HCT116 (cell line): ENCODE measurements around the gene HMGN5. TPM values are rescaled to one million over a fixed set of nuclear protein-coding genes. Genes with fewer than 3 reads are reported as not detected.

Experiments used
- ATAC-seq: fragments of 200-7000 bp; cut with Tn5 transposase; 2 replicates; pipeline ENCODE4 v1.9.1; 2020; ENCODE audit warnings: mild to moderate bottlenecking, moderate library complexity
- BruUV-seq: library from RNA; stranded (reverse); fragments of 400-500 nt; replicated peaks from 2 replicates; lab custom pipeline; 2021; lab: Mats Ljungman, UMichigan
- CTCF ChIA-PET: fragments of 300-600 bp; sonication (Branson Sonifier 250); formaldehyde crosslinking; loops from one replicate; lab custom pipeline; 2021; ENCODE audit warnings: antibody characterized with exemption; lab: Charles Lee
- POLR2A ChIA-PET: fragments of 300-600, 350-600 bp; sonication (Branson Sonifier 250); formaldehyde crosslinking; loops from one replicate; lab custom pipeline; 2021; ENCODE audit warnings: antibody characterized with exemption; lab: Charles Lee
- RAD21 ChIA-PET, 2 experiments: fragments of 300-600 bp; sonication (Branson Sonifier 250); formaldehyde crosslinking; loops; one replicate each; lab custom pipeline; 2023; ENCODE audit warnings: low total read pairs in 2 of 2; ENCODE audit not compliant: uncharacterized antibody in 2 of 2, unreplicated experiment in 2 of 2, low non-redundant PET in 1 of 2; lab: Charles Lee
- DNase-seq: peaks from one replicate; pipeline ENCODE4 v3.0.0-alpha.2; 2010; ENCODE audit warnings: low read depth, low spot score
- H2AFZ ChIP-seq: fragments of 200-600 bp; shearing (Covaris generic), sonication (generic); 2 replicates; pipeline ENCODE4 v1.6.1; 2017; ENCODE audit warnings: low read depth, mixed run types, mixed read lengths, antibody characterized with exemption, low read length; ENCODE audit not compliant: poor library complexity, severe bottlenecking
- H3K27ac ChIP-seq: 2 replicates; pipeline ENCODE4 v1.5.1; 2012; ENCODE audit warnings: low read depth, low read length
- H3K27me3 ChIP-seq: fragments of 200-600 bp; sonication (generic); 2 replicates; pipeline ENCODE4 v1.6.1; 2016; ENCODE audit warnings: mixed run types, low read length, mixed read lengths; ENCODE audit not compliant: insufficient read depth
- H3K36me3 ChIP-seq, 2 experiments: fragments of 200-500 bp in 1 of 2; fragments of 200-600 bp in 1 of 2; sonication (Bioruptor generic) in 1 of 2; sonication (generic) in 1 of 2; 2 replicates each; pipeline versions ENCODE4 v1.5.1 to v1.6.1; 2014 to 2016; ENCODE audit warnings: low read length in 2 of 2, inconsistent platforms in 1 of 2, mixed read lengths in 1 of 2, mixed run types in 1 of 2; ENCODE audit not compliant: insufficient read depth in 2 of 2, control insufficient read depth in 1 of 2
- H3K4me1 ChIP-seq, 2 experiments: fragments of 200-600 bp in 1 of 2; sonication (generic) in 1 of 2; 2 replicates each; pipeline versions ENCODE4 v1.5.1 to v1.6.1; 2012 to 2017; ENCODE audit warnings: low read length in 2 of 2, inconsistent platforms in 1 of 2, mild to moderate bottlenecking in 1 of 2, mixed read lengths in 1 of 2, mixed run types in 1 of 2, moderate library complexity in 1 of 2; ENCODE audit not compliant: insufficient read depth in 2 of 2, control insufficient read depth in 1 of 2
- H3K4me2 ChIP-seq: fragments of 200-600 bp; sonication (generic); 2 replicates; pipeline ENCODE4 v1.6.1; 2017; ENCODE audit warnings: mixed run types, low read length, mixed read lengths
- H3K4me3 ChIP-seq, 2 experiments: fragments of 200-600 bp in 1 of 2; sonication (generic) in 1 of 2; replicated peaks in 1 of 2; 2 replicates each; pipeline ENCODE4 v1.5.1; 2011 to 2016; ENCODE audit warnings: low read length in 2 of 2, control low read depth in 1 of 2, low read depth in 1 of 2, mild to moderate bottlenecking in 1 of 2, mixed read lengths in 1 of 2, mixed run types in 1 of 2
- H3K79me2 ChIP-seq: fragments of 200-600 bp; sonication (generic); 2 replicates; pipeline ENCODE4 v1.6.1; 2017; ENCODE audit warnings: mild to moderate bottlenecking, mixed run types, low read length, moderate library complexity, mixed read lengths; ENCODE audit not compliant: insufficient read depth
- H3K9ac ChIP-seq: fragments of 200-600 bp; sonication (generic); 2 replicates; pipeline ENCODE4 v1.6.1; 2016; ENCODE audit warnings: low read length, mixed read lengths
- H3K9me2 ChIP-seq: fragments of 200-600 bp; sonication (generic), shearing (Covaris generic); 2 replicates; pipeline ENCODE4 v1.6.1; 2017; ENCODE audit warnings: mixed run types, mild to moderate bottlenecking, moderate library complexity; ENCODE audit not compliant: insufficient read depth
- H3K9me3 ChIP-seq, 2 experiments: fragments of 200-500 bp in 1 of 2; fragments of 200-600 bp in 1 of 2; sonication (Bioruptor generic) in 1 of 2; sonication (generic) in 1 of 2; 2 replicates each; pipeline ENCODE4 v1.6.1; 2014 to 2017; ENCODE audit warnings: low read length in 2 of 2, mixed read lengths in 2 of 2, inconsistent platforms in 1 of 2, low read depth in 1 of 2, mild to moderate bottlenecking in 1 of 2, mixed run types in 1 of 2, moderate library complexity in 1 of 2; ENCODE audit not compliant: control insufficient read depth in 1 of 2, insufficient read depth in 1 of 2
- H4K20me1 ChIP-seq: fragments of 200-600 bp; sonication (generic), shearing (Covaris generic); 2 replicates; pipeline ENCODE4 v1.6.1; 2017; ENCODE audit warnings: mixed run types, mild to moderate bottlenecking, moderate library complexity; ENCODE audit not compliant: insufficient read depth
- CBX3 ChIP-seq: IDR thresholded peaks from 2 replicates; pipeline ENCODE4 v1.6.1; 2012; ENCODE audit warnings: low read depth
- ELF1 ChIP-seq: IDR thresholded peaks from 2 replicates; pipeline ENCODE4 v1.6.1; 2012; ENCODE audit warnings: low read depth, borderline replicate concordance
- SP1 ChIP-seq: IDR thresholded peaks from 2 replicates; pipeline ENCODE4 v1.6.1; 2012; ENCODE audit warnings: low read depth
- TCF7L2 ChIP-seq: IDR thresholded peaks from 2 replicates; pipeline ENCODE4 v1.7.0; 2011; ENCODE audit warnings: borderline replicate concordance, inconsistent platforms; ENCODE audit not compliant: insufficient read depth, insufficient read length; ENCODE audit errors: extremely low read depth
- ZFX ChIP-seq: fragments of 450-650 bp; IDR thresholded peaks from 2 replicates; pipeline ENCODE4 v1.6.1; 2017
- ZNF274 ChIP-seq: fragments of 200-500 bp; sonication (Bioruptor generic); IDR thresholded peaks from 2 replicates; pipeline ENCODE4 v1.6.1; 2014; ENCODE audit warnings: mild to moderate bottlenecking, low read depth, low read length, inconsistent platforms
- intact Hi-C: fragments of 100-400 bp; cut with micrococcal nuclease; formaldehyde crosslinking; loops from 2 replicates; pipeline ENCODE4 v1.10.0; 2022
- total RNA-seq: library from RNA; stranded (reverse); gene quantifications from one replicate; pipeline ENCODE4 v1.2.1, GENCODE V29; 2021; ENCODE audit not compliant: unreplicated experiment
- TF ChIP-seq, protein P1 (sequence below): IDR thresholded peaks from 2 replicates; pipeline ENCODE4 v1.6.1; 2012
- TF ChIP-seq, protein P2 (sequence below): IDR thresholded peaks from 2 replicates; pipeline ENCODE4 v1.6.1; 2012; ENCODE audit warnings: low read depth

HMGN5 gene
- total RNA-seq, 1 experiment from 2014 or later, result 3.0 TPM

DNA sequence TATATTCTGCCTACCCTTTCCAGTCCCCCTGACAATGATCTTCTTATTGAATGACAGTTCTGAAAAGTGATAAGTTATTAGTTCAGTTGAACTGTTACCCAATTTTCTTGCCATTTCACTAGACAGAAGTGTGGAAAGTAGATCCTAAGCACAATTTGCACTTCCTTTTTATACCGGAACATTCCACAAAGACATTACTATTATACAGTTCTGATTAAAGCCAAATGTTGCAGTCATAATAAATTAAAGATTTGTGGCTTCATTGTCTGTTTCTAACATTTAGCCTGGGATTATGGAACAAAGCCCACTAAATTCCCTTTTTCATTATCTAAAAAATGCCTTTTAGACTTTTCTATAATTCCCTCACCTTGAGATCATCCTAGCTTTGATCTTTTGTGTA, 14.0 kb upstream of the HMGN5 start:
- no peak for DNase-seq
- Histone ChIP-seq H2AFZ (no peak overlapping the region), H3K9me2 (no peaks in the 10 kb centered on the region), H3K4me1 (no peaks in the 10 kb centered on the region), H3K36me3 (no peaks in the 10 kb centered on the region), H3K27ac (no peak overlapping the region), H3K27me3 (no peaks in the 10 kb centered on the region), H3K9me3 (no peaks in the 10 kb centered on the region), H3K4me2 (no peak overlapping the region), H3K9ac (no peak overlapping the region), H3K79me2 (no peaks in the 10 kb centered on the region), H3K4me3 (no peak overlapping the region), H4K20me1 (no peaks in the 10 kb centered on the region)
- RAD21 ChIA-PET, result no interaction called here
- no TSS peak for BruUV-seq
- POLR2A ChIA-PET, result no interaction called here
- TF ChIP-seq SP1 (no peak), ZFX (no peak), ZNF274 (no peak), ELF1 (no peak), TCF7L2 (no peak), CBX3 (no peak)
- TF ChIP-seq, protein P1, sequence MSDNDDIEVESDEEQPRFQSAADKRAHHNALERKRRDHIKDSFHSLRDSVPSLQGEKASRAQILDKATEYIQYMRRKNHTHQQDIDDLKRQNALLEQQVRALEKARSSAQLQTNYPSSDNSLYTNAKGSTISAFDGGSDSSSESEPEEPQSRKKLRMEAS, result no peak
- TF ChIP-seq, protein P2, sequence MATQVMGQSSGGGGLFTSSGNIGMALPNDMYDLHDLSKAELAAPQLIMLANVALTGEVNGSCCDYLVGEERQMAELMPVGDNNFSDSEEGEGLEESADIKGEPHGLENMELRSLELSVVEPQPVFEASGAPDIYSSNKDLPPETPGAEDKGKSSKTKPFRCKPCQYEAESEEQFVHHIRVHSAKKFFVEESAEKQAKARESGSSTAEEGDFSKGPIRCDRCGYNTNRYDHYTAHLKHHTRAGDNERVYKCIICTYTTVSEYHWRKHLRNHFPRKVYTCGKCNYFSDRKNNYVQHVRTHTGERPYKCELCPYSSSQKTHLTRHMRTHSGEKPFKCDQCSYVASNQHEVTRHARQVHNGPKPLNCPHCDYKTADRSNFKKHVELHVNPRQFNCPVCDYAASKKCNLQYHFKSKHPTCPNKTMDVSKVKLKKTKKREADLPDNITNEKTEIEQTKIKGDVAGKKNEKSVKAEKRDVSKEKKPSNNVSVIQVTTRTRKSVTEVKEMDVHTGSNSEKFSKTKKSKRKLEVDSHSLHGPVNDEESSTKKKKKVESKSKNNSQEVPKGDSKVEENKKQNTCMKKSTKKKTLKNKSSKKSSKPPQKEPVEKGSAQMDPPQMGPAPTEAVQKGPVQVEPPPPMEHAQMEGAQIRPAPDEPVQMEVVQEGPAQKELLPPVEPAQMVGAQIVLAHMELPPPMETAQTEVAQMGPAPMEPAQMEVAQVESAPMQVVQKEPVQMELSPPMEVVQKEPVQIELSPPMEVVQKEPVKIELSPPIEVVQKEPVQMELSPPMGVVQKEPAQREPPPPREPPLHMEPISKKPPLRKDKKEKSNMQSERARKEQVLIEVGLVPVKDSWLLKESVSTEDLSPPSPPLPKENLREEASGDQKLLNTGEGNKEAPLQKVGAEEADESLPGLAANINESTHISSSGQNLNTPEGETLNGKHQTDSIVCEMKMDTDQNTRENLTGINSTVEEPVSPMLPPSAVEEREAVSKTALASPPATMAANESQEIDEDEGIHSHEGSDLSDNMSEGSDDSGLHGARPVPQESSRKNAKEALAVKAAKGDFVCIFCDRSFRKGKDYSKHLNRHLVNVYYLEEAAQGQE, result no peak
- no peak for ATAC-seq
- CTCF ChIA-PET, result no interaction called here
- intact Hi-C loops, result no loop called here
